NCI-H2196 treated with DMSO at 0.1 percent for 48 hours (cell line): ENCODE results near the gene PDE4C.

Experiments used
- DNase-seq: peaks from one replicate; lab custom pipeline; 2025; ENCODE audit not compliant: unreplicated experiment; lab: John Stamatoyannopoulos, UW

Gene PDE4C

GRCh38 chr19:18254546-18255503 lies 28.6 kb upstream of the PDE4C start:
- DNase-seq: peak; percentile 19

- DNase-seq: no peak
Measured at GRCh38 chr19:18253716-18254115, 27.5 kb upstream of the PDE4C start.

GRCh38 chr19:18253130-18253529 lies 26.9 kb upstream of the PDE4C start:
- DNase-seq: no peak

- no peak for DNase-seq
Measured at GRCh38 chr19:18252370-18252717, 26.1 kb upstream of the PDE4C start.

GRCh38 chr19:18251587-18252369 lies 25.5 kb upstream of the PDE4C start:
- peak; percentile 39 for DNase-seq

GRCh38 chr19:18249834-18250233 lies 23.6 kb upstream of the PDE4C start:
- DNase-seq: no peak

- DNase-seq: no peak
Measured at GRCh38 chr19:18245297-18245696, 19.1 kb upstream of the PDE4C start.

- no peak for DNase-seq
Measured at GRCh38 chr19:18239303-18239702, 13.1 kb upstream of the PDE4C start.

- DNase-seq: no peak
Measured at GRCh38 chr19:18234194-18234593, 8.0 kb upstream of the PDE4C start.

- DNase-seq: no peak
Measured at GRCh38 chr19:18233224-18233825, 7.1 kb upstream of the PDE4C start.

GRCh38 chr19:18232540-18233223 lies 6.4 kb upstream of the PDE4C start:
- peak; percentile 28 for DNase-seq

GRCh38 chr19:18231775-18232174 lies 5.5 kb upstream of the PDE4C start:
- DNase-seq: no peak

GRCh38 chr19:18230941-18231734 lies 4.9 kb upstream of the PDE4C start:
- no peak for DNase-seq

- DNase-seq: no peak
Measured at GRCh38 chr19:18229915-18230314, 3.7 kb upstream of the PDE4C start.

GRCh38 chr19:18229474-18229873 lies 3.2 kb upstream of the PDE4C start:
- DNase-seq: no peak

- DNase-seq: no peak
Measured at GRCh38 chr19:18227781-18228271, 1.6 kb upstream of the PDE4C start.

- DNase-seq: no peak
Measured at GRCh38 chr19:18226956-18227780, 930 bp upstream of the PDE4C start.

- no peak for DNase-seq
Measured at GRCh38 chr19:18225355-18225701, 910 bp downstream of the PDE4C start.
